HG03095 (cell line): Measurements from ENCODE around the gene FGFR1OP2.

Source experiments
- ATAC-seq: cut with Tn5 transposase; IDR thresholded peaks from one replicate; pipeline ENCODE4 v1.9.1; 2021; ENCODE audit warnings: moderate library complexity; ENCODE audit not compliant: unreplicated experiment

Gene FGFR1OP2

GRCh38 chr12:27001663-27002062 lies 63.4 kb downstream of the FGFR1OP2 start:
- no peak for ATAC-seq

GRCh38 chr12:27002141-27002540 lies 63.9 kb downstream of the FGFR1OP2 start:
- no peak for ATAC-seq

GRCh38 chr12:27003421-27004381 lies 65.4 kb downstream of the FGFR1OP2 start:
- ATAC-seq: no peak

GRCh38 chr12:27005495-27005894 lies 67.2 kb downstream of the FGFR1OP2 start:
- no peak for ATAC-seq

GRCh38 chr12:27006797-27007467 lies 68.7 kb downstream of the FGFR1OP2 start:
- ATAC-seq: no peak

GRCh38 chr12:27008081-27008480 lies 69.8 kb downstream of the FGFR1OP2 start:
- ATAC-seq: no peak

GRCh38 chr12:27009881-27010301 lies 71.6 kb downstream of the FGFR1OP2 start:
- ATAC-seq: no peak

- ATAC-seq: no peak
These were observed 74.1 kb downstream of the FGFR1OP2 start for GRCh38 chr12:27012239-27012981.

- no peak for ATAC-seq
These were observed 74.6 kb downstream of the FGFR1OP2 start for GRCh38 chr12:27012982-27013255.

- ATAC-seq: peak; percentile 17
These were observed 75.4 kb downstream of the FGFR1OP2 start for GRCh38 chr12:27013611-27014084.

GRCh38 chr12:27014085-27014858 lies 76.0 kb downstream of the FGFR1OP2 start, which contains the start of gene TM7SF3:
Gene TM7SF3, minus strand, starts transcription at chr12:27014384. Its CDS starts 216 bp downstream, at chr12:27014168.
- ATAC-seq: peak; percentile 75

GRCh38 chr12:27014859-27015729 lies 76.8 kb downstream of the FGFR1OP2 start:
- no peak for ATAC-seq

- no peak for ATAC-seq
These were observed 77.4 kb downstream of the FGFR1OP2 start for GRCh38 chr12:27015730-27016076.
